Esophagus muscularis mucosa (tissue), 3 donors: ENCODE results near the gene PARN.

Experiments
- CTCF ChIP-seq, 3 experiments: fragments of 200-600 bp in 2 of 3; fragments of 450-650 bp in 1 of 3; sonication (generic) in 2 of 3; IDR thresholded peaks; one replicate each; pipeline ENCODE4 v1.5.1; 2017 to 2019; ENCODE audit warnings: antibody characterized with exemption in 3 of 3, mild to moderate bottlenecking in 2 of 3, moderate library complexity in 1 of 3
- EP300 ChIP-seq: sonication (generic); formaldehyde crosslinking; IDR thresholded peaks from one replicate; pipeline ENCODE4 v1.6.1; 2017; ENCODE audit warnings: antibody characterized with exemption

- no peak for TF ChIP-seq CTCF (IDR thresholded peaks at IDR 0.05)
- TF ChIP-seq EP300, result no peak
These were observed 164.3 kb downstream of the PARN start for GRCh38 chr16:14465799-14466198.
